Measurements from ENCODE around the gene NCOA7. TPM values are rescaled to one million over a fixed set of nuclear protein-coding genes. Genes with fewer than 3 reads are reported as not detected.
A peak's percentile ranks its signal among the peaks of the same experiment; 100 is the strongest.

The NCOA7 gene
- total and polyA plus RNA-seq, 8 donors, result 7.4 to 66.7 (median 14.1) TPM

DNA sequence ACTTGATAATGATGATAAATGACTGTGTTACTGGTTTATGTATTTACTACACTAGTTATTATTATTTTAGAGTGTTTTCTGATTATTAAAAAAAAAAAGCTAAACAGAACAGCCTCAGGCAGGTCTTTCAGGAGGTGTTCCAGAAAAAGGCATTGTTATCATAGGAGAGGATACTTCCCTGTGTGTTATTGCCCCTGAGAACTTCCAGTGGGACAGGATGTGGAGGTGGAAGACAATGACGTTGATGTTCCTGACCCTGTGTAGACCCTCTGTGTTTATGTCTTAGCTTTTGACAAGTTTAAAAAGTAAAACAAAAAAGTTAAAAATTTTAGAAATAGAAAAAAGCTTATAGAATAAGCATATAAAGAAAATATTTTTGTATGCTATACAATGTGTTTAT lies 49.1 kb downstream of the NCOA7 start:
- no peak for ATAC-seq
- 73 to 84% methylated on average over 1 of the region's 1 CpG for WGBS, 2 donors
- intact Hi-C loops (cut with DNase I), result no loop called here

GRCh38 chr6:125841356-125842090 lies 50.8 kb downstream of the NCOA7 start:
- intact Hi-C loops (cut with DNase I), result no loop called here
- TF ChIP-seq, protein P1, sequence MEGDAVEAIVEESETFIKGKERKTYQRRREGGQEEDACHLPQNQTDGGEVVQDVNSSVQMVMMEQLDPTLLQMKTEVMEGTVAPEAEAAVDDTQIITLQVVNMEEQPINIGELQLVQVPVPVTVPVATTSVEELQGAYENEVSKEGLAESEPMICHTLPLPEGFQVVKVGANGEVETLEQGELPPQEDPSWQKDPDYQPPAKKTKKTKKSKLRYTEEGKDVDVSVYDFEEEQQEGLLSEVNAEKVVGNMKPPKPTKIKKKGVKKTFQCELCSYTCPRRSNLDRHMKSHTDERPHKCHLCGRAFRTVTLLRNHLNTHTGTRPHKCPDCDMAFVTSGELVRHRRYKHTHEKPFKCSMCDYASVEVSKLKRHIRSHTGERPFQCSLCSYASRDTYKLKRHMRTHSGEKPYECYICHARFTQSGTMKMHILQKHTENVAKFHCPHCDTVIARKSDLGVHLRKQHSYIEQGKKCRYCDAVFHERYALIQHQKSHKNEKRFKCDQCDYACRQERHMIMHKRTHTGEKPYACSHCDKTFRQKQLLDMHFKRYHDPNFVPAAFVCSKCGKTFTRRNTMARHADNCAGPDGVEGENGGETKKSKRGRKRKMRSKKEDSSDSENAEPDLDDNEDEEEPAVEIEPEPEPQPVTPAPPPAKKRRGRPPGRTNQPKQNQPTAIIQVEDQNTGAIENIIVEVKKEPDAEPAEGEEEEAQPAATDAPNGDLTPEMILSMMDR (IDR thresholded peaks at IDR 0.05), result no peak
- no peak overlapping the region for H3K27ac ChIP-seq
- H3K27me3 ChIP-seq, result no peaks in the 10 kb centered on the region
- H3K9me3 ChIP-seq, result no peaks in the 10 kb centered on the region
- no peak for DNase-seq
- no peak for FAIRE-seq
- H3K36me3 ChIP-seq, result no peaks in the 10 kb centered on the region
- H3K4me3 ChIP-seq, result no peak overlapping the region
- ATAC-seq, result no peak
- WGBS, 2 donors, result 89 to 92% methylated on average over 5 of the region's 5 CpGs
- peaks cover 0 to 17% (median 7%) of the 10 kb centered on the region in 3 donors for H3K4me1 ChIP-seq

More for the DNA sequence above, 49.1 kb downstream of the NCOA7 start:
- peaks cover 0 to 6% (median 4%) of the 10 kb centered on the region in 3 donors for H3K4me1 ChIP-seq
- TF ChIP-seq, protein P1 (IDR thresholded peaks at IDR 0.05), result no peak
- DNase-seq (no peak), FAIRE-seq (peak; percentile 59)
- H3K27me3 ChIP-seq, result no peaks in the 10 kb centered on the region
- H3K4me3 ChIP-seq, result no peak overlapping the region
- H3K27ac ChIP-seq, result no peak overlapping the region
- H3K9me3 ChIP-seq, result no peaks in the 10 kb centered on the region
- H3K36me3 ChIP-seq, result no peaks in the 10 kb centered on the region

GRCh38 chr6:125842091-125842626 lies 51.4 kb downstream of the NCOA7 start:
- FAIRE-seq, result no peak

GRCh38 chr6:125843593-125843992 lies 52.8 kb downstream of the NCOA7 start:
- ATAC-seq (no peak), DNase-seq (no peak), FAIRE-seq (no peak)
- 95 to 100% methylated on average over 1 of the region's 1 CpG for WGBS, 2 donors
- Histone ChIP-seq H3K9me3 (no peaks in the 10 kb centered on the region), H3K36me3 (no peaks in the 10 kb centered on the region), H3K4me1 (peaks cover 7 to 17% (median 11%) of the 10 kb centered on the region in 3 donors), H3K27me3 (no peaks in the 10 kb centered on the region), H3K27ac (peak overlapping the region in 1 of 4 donors; percentile 46), H3K4me3 (no peak overlapping the region)
- TF ChIP-seq, protein P1 (IDR thresholded peaks at IDR 0.05), result no peak
- intact Hi-C loops (cut with DNase I), result no loop called here

More at GRCh38 chr6:125842091-125842626, 51.4 kb downstream of the NCOA7 start:
- TF ChIP-seq, protein P1 (IDR thresholded peaks at IDR 0.05), result no peak
- no peaks in the 10 kb centered on the region for H3K27me3 ChIP-seq
- H3K9me3 ChIP-seq, result no peaks in the 10 kb centered on the region
- ATAC-seq, result no peak
- H3K4me3 ChIP-seq, result no peak overlapping the region
- 88 to 94% methylated on average over 5 of the region's 5 CpGs for WGBS, 2 donors
- peaks cover 5 to 17% (median 11%) of the 10 kb centered on the region in 3 donors for H3K4me1 ChIP-seq
- DNase-seq, result no peak
- no peak overlapping the region for H3K27ac ChIP-seq
- H3K36me3 ChIP-seq, result no peaks in the 10 kb centered on the region
- intact Hi-C loops (cut with DNase I), result no loop called here

DNA sequence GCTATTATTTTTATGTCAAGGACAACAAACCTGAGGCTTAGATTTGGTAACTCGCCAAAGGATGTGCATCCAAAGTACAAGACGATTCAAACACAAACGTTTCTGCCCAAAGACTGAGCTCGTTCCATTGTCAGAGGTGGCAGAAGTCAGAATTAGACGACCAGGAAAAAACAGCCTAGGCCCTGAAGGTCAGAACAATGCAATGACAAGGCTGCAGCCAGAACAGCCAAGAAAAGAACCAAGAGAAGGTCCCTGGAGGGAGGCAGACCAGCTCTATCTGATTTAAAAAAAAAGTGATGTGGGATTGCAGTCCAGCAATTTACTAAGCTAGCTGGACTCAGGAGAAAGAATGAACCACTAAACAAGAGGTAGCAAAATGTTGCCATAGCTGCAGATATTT lies 54.2 kb downstream of the NCOA7 start:
- 31 to 40% methylated on average over 5 of the region's 5 CpGs for WGBS, 2 donors
- FAIRE-seq, result no peak
- Histone ChIP-seq H3K9me3 (no peaks in the 10 kb centered on the region), H3K4me3 (no peak overlapping the region), H3K36me3 (no peaks in the 10 kb centered on the region), H3K27me3 (no peaks in the 10 kb centered on the region), H3K27ac (peak overlapping the region in 1 of 4 donors; percentile 46), H3K4me1 (peaks cover 7 to 17% (median 11%) of the 10 kb centered on the region in 3 donors)
- intact Hi-C loops (cut with DNase I), result no loop called here
- no peak for DNase-seq
- ATAC-seq, result peak; percentile 59 to 75 (median 64)
- TF ChIP-seq, protein P1 (IDR thresholded peaks at IDR 0.05), result no peak

All from pancreas (tissue), 10 donors.